OCI-LY1 (cell line): Measurements from ENCODE around the gene SAMMSON.

Source experiments
- H2AFZ ChIP-seq: fragments of 200-600 bp; sonication (generic), shearing (Covaris generic); 2 replicates; pipeline ENCODE4 v1.6.0; 2014; ENCODE audit warnings: antibody characterized with exemption, mild to moderate bottlenecking, low read length
- H3F3A ChIP-seq: fragments of 200-600 bp; sonication (generic), shearing (Covaris generic); 2 replicates; pipeline ENCODE4 v1.6.0; 2014; ENCODE audit warnings: mild to moderate bottlenecking, antibody characterized with exemption, low read length, moderate library complexity; ENCODE audit not compliant: insufficient read depth
- H3K27ac ChIP-seq: fragments of 200-600 bp; sonication (generic); 2 replicates; pipeline ENCODE4 v1.5.1; 2014; ENCODE audit warnings: low read length, mixed run types, mild to moderate bottlenecking, low read depth; ENCODE audit not compliant: poor library complexity, severe bottlenecking
- H3K27me3 ChIP-seq: fragments of 200-600 bp; sonication (generic); 2 replicates; pipeline ENCODE4 v1.6.0; 2014; ENCODE audit warnings: antibody characterized with exemption, mild to moderate bottlenecking, low read length, moderate library complexity; ENCODE audit not compliant: insufficient read depth
- H3K36me3 ChIP-seq: fragments of 200-600 bp; sonication (generic); 2 replicates; pipeline ENCODE4 v1.6.1; 2014; ENCODE audit warnings: mild to moderate bottlenecking, antibody characterized with exemption, low read length, moderate library complexity, mixed read lengths; ENCODE audit not compliant: insufficient read depth
- H3K4me1 ChIP-seq: fragments of 200-600 bp; sonication (generic); 2 replicates; pipeline ENCODE4 v1.5.1; 2014; ENCODE audit warnings: mild to moderate bottlenecking, low read length, moderate library complexity; ENCODE audit not compliant: insufficient read depth, severe bottlenecking
- H3K4me2 ChIP-seq: fragments of 200-600 bp; sonication (generic), shearing (Covaris generic); 2 replicates; pipeline ENCODE4 v1.6.1; 2014; ENCODE audit warnings: low read length
- H3K4me3 ChIP-seq: fragments of 200-600 bp; sonication (generic); 2 replicates; pipeline ENCODE4 v1.5.1; 2014; ENCODE audit warnings: low read length, low read depth, mild to moderate bottlenecking, mixed read lengths; ENCODE audit not compliant: poor library complexity, severe bottlenecking
- H3K79me2 ChIP-seq: fragments of 200-600 bp; shearing (Covaris generic); 2 replicates; pipeline ENCODE4 v1.6.1; 2016; ENCODE audit warnings: mixed run types, low read length, mixed read lengths; ENCODE audit not compliant: insufficient read depth
- H3K9ac ChIP-seq: fragments of 200-600 bp; sonication (generic), shearing (Covaris generic); 2 replicates; pipeline ENCODE4 v1.6.1; 2014; ENCODE audit warnings: mild to moderate bottlenecking, low read length, mixed read lengths
- H3K9me2 ChIP-seq: fragments of 200-600 bp; sonication (generic), shearing (Covaris generic); 2 replicates; pipeline ENCODE4 v1.6.1; 2014; ENCODE audit warnings: low read depth, mild to moderate bottlenecking, low read length, mixed read lengths
- H3K9me3 ChIP-seq: fragments of 200-600 bp; shearing (Covaris generic); 2 replicates; pipeline ENCODE4 v1.6.1; 2014; ENCODE audit warnings: low read length, mixed read lengths
- H4K20me1 ChIP-seq: fragments of 200-600 bp; sonication (generic), shearing (Covaris generic); 2 replicates; pipeline ENCODE4 v1.6.0; 2016; ENCODE audit warnings: mild to moderate bottlenecking, low read length; ENCODE audit not compliant: insufficient read depth
- EZH2 ChIP-seq: fragments of 200-600 bp; sonication (generic), shearing (Covaris generic); IDR thresholded peaks from 2 replicates; pipeline ENCODE4 v1.8.0; 2017; ENCODE audit warnings: borderline replicate concordance, mixed run types, mild to moderate bottlenecking, antibody characterized with exemption, low read length, moderate library complexity, mixed read lengths
- TF ChIP-seq, protein P1 (sequence below): fragments of 200-600 bp; sonication (generic), shearing (Covaris generic); IDR thresholded peaks from 2 replicates; pipeline ENCODE4 v1.5.1; 2017; ENCODE audit warnings: mild to moderate bottlenecking, antibody characterized with exemption, low read length, moderate library complexity, mixed read lengths

SAMMSON gene

DNA sequence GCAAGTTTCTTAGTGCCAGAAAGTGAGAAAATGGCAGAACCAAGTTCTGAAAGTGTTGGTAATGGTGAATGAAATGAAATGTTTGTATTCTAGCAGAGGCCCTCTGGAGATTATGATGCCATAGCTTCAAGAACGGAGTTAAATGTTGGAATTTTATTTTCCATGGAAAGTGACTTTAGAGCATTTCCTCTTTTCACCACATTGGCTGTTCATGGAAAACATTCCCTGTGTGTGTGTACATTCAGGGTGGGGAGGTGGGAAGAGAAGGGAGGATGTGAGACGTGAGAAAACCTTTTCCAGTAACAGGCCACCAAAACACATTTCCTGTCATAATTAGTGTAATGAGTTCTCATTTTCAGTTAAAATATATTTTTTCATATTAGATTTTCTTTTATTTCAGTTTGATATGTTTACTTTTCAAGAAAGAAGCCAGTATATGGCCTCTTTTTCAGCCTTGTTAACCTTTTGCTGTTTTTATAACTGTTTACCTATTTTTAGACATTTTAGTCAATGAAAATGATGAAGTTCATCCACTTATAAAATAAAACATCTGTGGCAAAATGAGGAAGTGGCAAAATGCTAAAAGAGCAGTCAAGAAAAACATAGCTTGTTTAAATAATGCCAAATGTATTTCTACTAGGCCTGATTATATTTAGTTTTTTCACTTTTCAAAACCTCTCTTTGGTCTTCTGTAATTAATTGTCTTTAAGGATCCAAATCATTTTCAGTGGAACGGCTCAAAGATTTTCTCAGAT lies 21.6 kb downstream of the SAMMSON start:
- no peaks in the 10 kb centered on the region for H4K20me1 ChIP-seq
- TF ChIP-seq, protein P1, sequence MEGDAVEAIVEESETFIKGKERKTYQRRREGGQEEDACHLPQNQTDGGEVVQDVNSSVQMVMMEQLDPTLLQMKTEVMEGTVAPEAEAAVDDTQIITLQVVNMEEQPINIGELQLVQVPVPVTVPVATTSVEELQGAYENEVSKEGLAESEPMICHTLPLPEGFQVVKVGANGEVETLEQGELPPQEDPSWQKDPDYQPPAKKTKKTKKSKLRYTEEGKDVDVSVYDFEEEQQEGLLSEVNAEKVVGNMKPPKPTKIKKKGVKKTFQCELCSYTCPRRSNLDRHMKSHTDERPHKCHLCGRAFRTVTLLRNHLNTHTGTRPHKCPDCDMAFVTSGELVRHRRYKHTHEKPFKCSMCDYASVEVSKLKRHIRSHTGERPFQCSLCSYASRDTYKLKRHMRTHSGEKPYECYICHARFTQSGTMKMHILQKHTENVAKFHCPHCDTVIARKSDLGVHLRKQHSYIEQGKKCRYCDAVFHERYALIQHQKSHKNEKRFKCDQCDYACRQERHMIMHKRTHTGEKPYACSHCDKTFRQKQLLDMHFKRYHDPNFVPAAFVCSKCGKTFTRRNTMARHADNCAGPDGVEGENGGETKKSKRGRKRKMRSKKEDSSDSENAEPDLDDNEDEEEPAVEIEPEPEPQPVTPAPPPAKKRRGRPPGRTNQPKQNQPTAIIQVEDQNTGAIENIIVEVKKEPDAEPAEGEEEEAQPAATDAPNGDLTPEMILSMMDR, result no peak
- no peak for TF ChIP-seq EZH2
- no peaks in the 10 kb centered on the region for H3K9me2 ChIP-seq
- no peak overlapping the region for H3K27ac ChIP-seq
- no peak overlapping the region for H3K4me2 ChIP-seq
- no peak overlapping the region for H2AFZ ChIP-seq
- no peaks in the 10 kb centered on the region for H3K36me3 ChIP-seq
- H3K79me2 ChIP-seq, result no peaks in the 10 kb centered on the region
- H3K9ac ChIP-seq, result no peak overlapping the region
- no peaks in the 10 kb centered on the region for H3F3A ChIP-seq
- H3K4me3 ChIP-seq, result no peak overlapping the region
- no peaks in the 10 kb centered on the region for H3K9me3 ChIP-seq
- no peaks in the 10 kb centered on the region for H3K27me3 ChIP-seq
- H3K4me1 ChIP-seq, result no peaks in the 10 kb centered on the region

DNA sequence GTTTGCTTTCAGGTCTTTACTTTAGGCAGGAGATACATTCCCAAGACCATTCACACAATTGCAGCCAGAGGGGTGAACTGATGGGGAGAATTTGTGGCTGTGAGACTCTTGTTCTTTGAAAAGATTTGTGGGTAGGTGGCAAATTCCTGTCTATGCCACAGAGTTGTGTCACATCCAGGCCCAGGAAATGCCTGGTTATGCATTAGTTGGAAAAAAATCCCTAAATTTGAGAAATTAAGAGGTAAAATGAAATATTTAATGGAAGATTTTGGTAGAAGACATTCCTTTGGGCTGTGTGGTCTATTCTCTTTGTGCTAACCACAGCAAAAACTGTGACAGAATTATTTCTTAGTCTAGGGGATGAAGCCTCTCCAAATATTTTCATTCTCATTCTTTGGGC lies 28.8 kb downstream of the SAMMSON start:
- H3K27ac ChIP-seq, result no peak overlapping the region
- H3K4me2 ChIP-seq, result no peak overlapping the region
- H3K9me2 ChIP-seq, result no peaks in the 10 kb centered on the region
- H3K36me3 ChIP-seq, result no peaks in the 10 kb centered on the region
- H3K79me2 ChIP-seq, result no peaks in the 10 kb centered on the region
- no peaks in the 10 kb centered on the region for H4K20me1 ChIP-seq
- no peaks in the 10 kb centered on the region for H3F3A ChIP-seq
- H3K4me3 ChIP-seq, result no peak overlapping the region
- no peak overlapping the region for H3K9ac ChIP-seq
- no peaks in the 10 kb centered on the region for H3K9me3 ChIP-seq
- no peaks in the 10 kb centered on the region for H3K4me1 ChIP-seq
- TF ChIP-seq, protein P1, result no peak
- no peak for TF ChIP-seq EZH2
- H3K27me3 ChIP-seq, result no peaks in the 10 kb centered on the region
- no peak overlapping the region for H2AFZ ChIP-seq

DNA sequence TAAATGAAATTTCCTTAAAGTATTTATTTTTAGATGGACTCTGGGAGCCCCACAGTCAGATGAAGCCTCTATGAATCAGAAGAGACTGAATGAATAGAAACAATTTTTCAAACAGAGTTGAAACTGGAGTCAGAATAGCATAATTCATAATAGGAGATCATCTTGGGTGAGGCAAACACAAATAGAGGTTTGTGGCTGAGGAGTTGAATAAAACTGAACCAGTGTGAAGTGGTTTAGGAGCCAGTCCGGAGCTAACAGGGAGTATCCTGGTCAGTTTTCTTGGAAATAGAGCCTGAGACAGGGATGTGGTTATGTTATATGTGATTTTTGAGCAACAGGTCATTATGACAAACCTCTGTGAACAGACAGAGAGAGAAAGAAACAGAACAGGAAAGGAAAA lies 39.2 kb downstream of the SAMMSON start:
- H4K20me1 ChIP-seq, result no peaks in the 10 kb centered on the region
- H3F3A ChIP-seq, result no peaks in the 10 kb centered on the region
- no peaks in the 10 kb centered on the region for H3K27me3 ChIP-seq
- H3K9me2 ChIP-seq, result no peaks in the 10 kb centered on the region
- no peak overlapping the region for H3K9ac ChIP-seq
- H3K79me2 ChIP-seq, result no peaks in the 10 kb centered on the region
- no peak overlapping the region for H3K4me3 ChIP-seq
- no peaks in the 10 kb centered on the region for H3K9me3 ChIP-seq
- no peaks in the 10 kb centered on the region for H3K36me3 ChIP-seq
- TF ChIP-seq EZH2, result no peak
- TF ChIP-seq, protein P1, result no peak
- no peak overlapping the region for H2AFZ ChIP-seq
- H3K4me2 ChIP-seq, result no peak overlapping the region
- H3K27ac ChIP-seq, result no peak overlapping the region
- H3K4me1 ChIP-seq, result no peaks in the 10 kb centered on the region
